A204.1 (cell line): Measurements from ENCODE around the gene L3MBTL4.
"Not testable (repeated sequence)": the region's sequence is repeated elsewhere in the genome, so short reads cannot be mapped to it uniquely, and the experiment has no call there.

Source experiments
- FAIRE-seq: peaks from 2 replicates; lab custom pipeline; 2012; peaks lifted over from hg19 to GRCh38; lab: Jason Lieb, UNC

The L3MBTL4 gene

GRCh38 chr18:6174983-6175745 is 239.5 kb downstream of the L3MBTL4 start:
- FAIRE-seq, result no peak

- no peak for FAIRE-seq
These were observed 244.1 kb downstream of the L3MBTL4 start for GRCh38 chr18:6170604-6171003.

GRCh38 chr18:6161549-6161948 is 253.2 kb downstream of the L3MBTL4 start:
- FAIRE-seq, result no peak

GRCh38 chr18:6159426-6159825 is 255.3 kb downstream of the L3MBTL4 start:
- FAIRE-seq, result no peak

GRCh38 chr18:6158958-6159357 is 255.8 kb downstream of the L3MBTL4 start:
- FAIRE-seq, result no peak

- FAIRE-seq, result no peak
These were observed 258.3 kb downstream of the L3MBTL4 start for GRCh38 chr18:6156446-6156845.

GRCh38 chr18:6155707-6156106 is 259.0 kb downstream of the L3MBTL4 start:
- FAIRE-seq, result no peak

- no peak for FAIRE-seq
These were observed 264.3 kb downstream of the L3MBTL4 start for GRCh38 chr18:6150430-6150829.

GRCh38 chr18:6146307-6146661 is 268.4 kb downstream of the L3MBTL4 start:
- no peak for FAIRE-seq

- no peak for FAIRE-seq
These were observed 268.9 kb downstream of the L3MBTL4 start for GRCh38 chr18:6145645-6146306.

GRCh38 chr18:6139007-6139406 is 275.7 kb downstream of the L3MBTL4 start:
- FAIRE-seq, result no peak

- not testable (repeated sequence) for FAIRE-seq
These were observed 278.8 kb downstream of the L3MBTL4 start for GRCh38 chr18:6135901-6136300.

- not testable (repeated sequence) for FAIRE-seq
These were observed 279.7 kb downstream of the L3MBTL4 start for GRCh38 chr18:6135029-6135428.

GRCh38 chr18:6132751-6133368 is 281.9 kb downstream of the L3MBTL4 start:
- FAIRE-seq, result no peak

GRCh38 chr18:6120820-6121279 is 293.9 kb downstream of the L3MBTL4 start:
- no peak for FAIRE-seq

- no peak for FAIRE-seq
These were observed 294.9 kb downstream of the L3MBTL4 start for GRCh38 chr18:6119761-6120160.

- no peak for FAIRE-seq
These were observed 296.6 kb downstream of the L3MBTL4 start for GRCh38 chr18:6118080-6118479.

GRCh38 chr18:6115710-6116109 is 299.0 kb downstream of the L3MBTL4 start:
- FAIRE-seq, result no peak

GRCh38 chr18:6113650-6114049 is 301.1 kb downstream of the L3MBTL4 start:
- FAIRE-seq, result no peak

- no peak for FAIRE-seq
These were observed 303.0 kb downstream of the L3MBTL4 start for GRCh38 chr18:6111726-6112125.

- no peak for FAIRE-seq
These were observed 305.0 kb downstream of the L3MBTL4 start for GRCh38 chr18:6109743-6110142.

- FAIRE-seq, result no peak
These were observed 306.9 kb downstream of the L3MBTL4 start for GRCh38 chr18:6107794-6108193.

- FAIRE-seq, result no peak
These were observed 308.5 kb downstream of the L3MBTL4 start for GRCh38 chr18:6106091-6106685.
